Karpas-422 (cell line): ENCODE results near the gene MATCAP1. TPM values are rescaled to one million over a fixed set of nuclear protein-coding genes. Genes with fewer than 3 reads are reported as not detected.

Experiments
- DNase-seq: peaks from one replicate; pipeline ENCODE4 v3.0.0-alpha.2; 2015
- H2AFZ ChIP-seq: fragments of 200-600 bp; sonication (generic); 2 replicates; pipeline ENCODE4 v1.6.1; 2014; ENCODE audit warnings: antibody characterized with exemption, low read length, mixed read lengths
- H3K27ac ChIP-seq: fragments of 200-600 bp; sonication (generic); 2 replicates; pipeline ENCODE4 v1.5.1; 2014; ENCODE audit warnings: mild to moderate bottlenecking, low read length, moderate library complexity
- H3K27me3 ChIP-seq: fragments of 200-600 bp; sonication (generic); 2 replicates; pipeline ENCODE4 v1.6.1; 2014; ENCODE audit warnings: low read length, mixed read lengths
- H3K36me3 ChIP-seq: fragments of 200-600 bp; sonication (generic); 2 replicates; pipeline ENCODE4 v1.6.1; 2014; ENCODE audit warnings: low read length, mixed read lengths; ENCODE audit not compliant: insufficient read depth
- H3K4me1 ChIP-seq: fragments of 200-600 bp; sonication (generic); 2 replicates; pipeline ENCODE4 v1.6.1; 2014; ENCODE audit warnings: mild to moderate bottlenecking, low read length, mixed read lengths
- H3K4me2 ChIP-seq: fragments of 200-600 bp; sonication (generic); 2 replicates; pipeline ENCODE4 v1.6.1; 2014; ENCODE audit warnings: low read length, low read depth, mild to moderate bottlenecking; ENCODE audit not compliant: poor library complexity, severe bottlenecking
- H3K4me3 ChIP-seq: fragments of 200-600 bp; sonication (generic); 2 replicates; pipeline ENCODE4 v1.5.1; 2014; ENCODE audit warnings: mild to moderate bottlenecking, antibody characterized with exemption, low read length, mixed read lengths
- H3K79me2 ChIP-seq: fragments of 200-600 bp; sonication (generic); 2 replicates; pipeline ENCODE4 v1.6.1; 2014; ENCODE audit warnings: mild to moderate bottlenecking, low read length, mixed read lengths
- H3K9ac ChIP-seq: fragments of 200-600 bp; sonication (generic); 2 replicates; pipeline ENCODE4 v1.6.0; 2014; ENCODE audit warnings: low read length
- H3K9me2 ChIP-seq: fragments of 200-600 bp; sonication (generic), shearing (Covaris generic); replicated peaks from 2 replicates; pipeline ENCODE4 v1.6.0; 2014; ENCODE audit warnings: mild to moderate bottlenecking, low read length, moderate library complexity; ENCODE audit not compliant: insufficient read depth
- H3K9me3 ChIP-seq: fragments of 300-700, 200-600 bp; sonication (generic); 2 replicates; pipeline ENCODE4 v1.6.1; 2014; ENCODE audit warnings: low read length, mixed read lengths
- H4K20me1 ChIP-seq: fragments of 200-600 bp; sonication (generic); 2 replicates; pipeline ENCODE4 v1.6.1; 2014; ENCODE audit warnings: mild to moderate bottlenecking, antibody characterized with exemption, low read length, low read depth; ENCODE audit not compliant: insufficient read depth
- total RNA-seq: library from RNA; depleted of rRNA; stranded (reverse); fragments of >200 nt; shearing (Covaris generic); gene quantifications from 2 replicates; pipeline ENCODE4 v1.2.3, GENCODE V29; 2014; ENCODE audit warnings: low replicate concordance

Gene MATCAP1
- total RNA-seq, 1 experiment from 2014 or later = 6.8 TPM

GRCh38 chr16:67226804-67227566 lies 43.2 kb upstream of the MATCAP1 start, which contains the start of gene TMEM208:
Gene TMEM208, plus strand, starts transcription at chr16:67227130. Its CDS starts 89 bp downstream, at chr16:67227219.
- Histone ChIP-seq H3K4me3 (peak within 1 kb of the TSS; percentile 97), H3K9ac (peak within 1 kb of the TSS; percentile 91), H3K9me3 (no peaks in the 10 kb centered on the region), H3K27me3 (no peaks in the 10 kb centered on the region), H3K79me2 (peaks cover 29% of the 10 kb centered on the region), H2AFZ (peak within 1 kb of the TSS; percentile 38; the same call in 1 of the 2 replicates), H3K36me3 (peaks cover 15% of the 10 kb centered on the region; the same call in 1 of the 2 replicates), H4K20me1 (peaks cover 10% of the 10 kb centered on the region; the same call in 1 of the 2 replicates), H3K4me1 (peaks cover 30% of the 10 kb centered on the region), H3K4me2 (peak within 1 kb of the TSS; percentile 91), H3K27ac (peak within 1 kb of the TSS; percentile 5; the same call in 1 of the 2 replicates), H3K9me2 (no peaks in the 10 kb centered on the region)
- peak; percentile 100 for DNase-seq

- H4K20me1 ChIP-seq = peaks cover 10% of the 10 kb centered on the region; the same call in 1 of the 2 replicates
- H3K9ac ChIP-seq = peak overlapping the region; percentile 79
- peaks cover 30% of the 10 kb centered on the region for H3K4me1 ChIP-seq
- DNase-seq = no peak
- peak overlapping the region; percentile 97 for H3K4me3 ChIP-seq
- peaks cover 29% of the 10 kb centered on the region for H3K79me2 ChIP-seq
- H3K27me3 ChIP-seq = no peaks in the 10 kb centered on the region
- peak overlapping the region; percentile 38; the same call in 1 of the 2 replicates for H2AFZ ChIP-seq
- H3K9me2 ChIP-seq = no peaks in the 10 kb centered on the region
- H3K27ac ChIP-seq = peak overlapping the region; percentile 5; the same call in 1 of the 2 replicates
- peaks cover 9% of the 10 kb centered on the region; the same call in 1 of the 2 replicates for H3K36me3 ChIP-seq
- no peaks in the 10 kb centered on the region for H3K9me3 ChIP-seq
- H3K4me2 ChIP-seq = peak overlapping the region; percentile 91
Observed at GRCh38 chr16:67226295-67226803, 42.6 kb upstream of the MATCAP1 start.

- Histone ChIP-seq H3K27me3 (no peaks in the 10 kb centered on the region), H3K4me2 (no peak overlapping the region), H3K4me1 (peaks cover 30% of the 10 kb centered on the region), H4K20me1 (peaks cover 10% of the 10 kb centered on the region; the same call in 1 of the 2 replicates), H3K79me2 (peaks cover 27% of the 10 kb centered on the region), H3K4me3 (no peak overlapping the region), H3K27ac (no peak overlapping the region), H3K36me3 (peaks cover 4% of the 10 kb centered on the region; the same call in 1 of the 2 replicates), H2AFZ (no peak overlapping the region), H3K9ac (no peak overlapping the region), H3K9me3 (no peaks in the 10 kb centered on the region), H3K9me2 (no peaks in the 10 kb centered on the region)
- no peak for DNase-seq
Observed at GRCh38 chr16:67223992-67224391, 40.2 kb upstream of the MATCAP1 start.

- H3K27me3 ChIP-seq = no peaks in the 10 kb centered on the region
- H3K36me3 ChIP-seq = no peaks in the 10 kb centered on the region
- H3K4me1 ChIP-seq = no peaks in the 10 kb centered on the region
- no peaks in the 10 kb centered on the region for H4K20me1 ChIP-seq
- H3K79me2 ChIP-seq = no peaks in the 10 kb centered on the region
- no peak for DNase-seq
- no peaks in the 10 kb centered on the region for H3K9me3 ChIP-seq
- no peak overlapping the region for H3K4me2 ChIP-seq
- no peak overlapping the region for H3K27ac ChIP-seq
- no peak overlapping the region for H3K9ac ChIP-seq
- H3K9me2 ChIP-seq = no peaks in the 10 kb centered on the region
- H2AFZ ChIP-seq = no peak overlapping the region
- H3K4me3 ChIP-seq = no peak overlapping the region
Observed at GRCh38 chr16:67216612-67217490, 33.1 kb upstream of the MATCAP1 start.

GRCh38 chr16:67215706-67216105 lies 31.9 kb upstream of the MATCAP1 start:
- no peak overlapping the region for H3K9ac ChIP-seq
- H3K79me2 ChIP-seq = no peaks in the 10 kb centered on the region
- no peak for DNase-seq
- H2AFZ ChIP-seq = no peak overlapping the region
- no peaks in the 10 kb centered on the region for H3K4me1 ChIP-seq
- no peaks in the 10 kb centered on the region for H3K9me3 ChIP-seq
- H3K4me2 ChIP-seq = no peak overlapping the region
- H3K36me3 ChIP-seq = no peaks in the 10 kb centered on the region
- H3K27me3 ChIP-seq = no peaks in the 10 kb centered on the region
- no peak overlapping the region for H3K4me3 ChIP-seq
- H3K9me2 ChIP-seq = no peaks in the 10 kb centered on the region
- H4K20me1 ChIP-seq = no peaks in the 10 kb centered on the region
- H3K27ac ChIP-seq = no peak overlapping the region

- H3K27ac ChIP-seq = no peak overlapping the region
- H3K36me3 ChIP-seq = no peaks in the 10 kb centered on the region
- H3K9me3 ChIP-seq = no peaks in the 10 kb centered on the region
- no peak overlapping the region for H2AFZ ChIP-seq
- no peak overlapping the region for H3K9ac ChIP-seq
- DNase-seq = no peak
- H3K4me2 ChIP-seq = no peak overlapping the region
- no peaks in the 10 kb centered on the region for H3K79me2 ChIP-seq
- no peaks in the 10 kb centered on the region for H3K4me1 ChIP-seq
- H3K27me3 ChIP-seq = no peaks in the 10 kb centered on the region
- no peaks in the 10 kb centered on the region for H3K9me2 ChIP-seq
- H4K20me1 ChIP-seq = peaks cover 4% of the 10 kb centered on the region; the same call in 1 of the 2 replicates
- H3K4me3 ChIP-seq = no peak overlapping the region
Observed at GRCh38 chr16:67213197-67214019, 29.6 kb upstream of the MATCAP1 start.

GRCh38 chr16:67212766-67213165 lies 29.0 kb upstream of the MATCAP1 start:
- H3K4me2 ChIP-seq = no peak overlapping the region

More at GRCh38 chr16:67212766-67213165, 29.0 kb upstream of the MATCAP1 start:
- DNase-seq = no peak
- Histone ChIP-seq H3K36me3 (no peaks in the 10 kb centered on the region), H3K4me3 (no peak overlapping the region), H3K9ac (no peak overlapping the region), H3K27ac (no peak overlapping the region), H2AFZ (no peak overlapping the region), H3K79me2 (no peaks in the 10 kb centered on the region), H3K9me3 (no peaks in the 10 kb centered on the region), H3K4me1 (no peaks in the 10 kb centered on the region), H3K27me3 (no peaks in the 10 kb centered on the region), H4K20me1 (peaks cover 4% of the 10 kb centered on the region; the same call in 1 of the 2 replicates), H3K9me2 (no peaks in the 10 kb centered on the region)
